Measurements from ENCODE around the gene MS4A18. TPM values are rescaled to one million over a fixed set of nuclear protein-coding genes. Genes with fewer than 3 reads are reported as not detected.

The MS4A18 gene
- total RNA-seq, 1 donor from 2014 or later, result 0.75 TPM

- no peak overlapping the region for H3K27ac Mint-ChIP-seq
- TF ChIP-seq CTCF (conservative IDR thresholded peaks at IDR 0.05), result no peak
- no peaks in the 10 kb centered on the region for H3K9me3 Mint-ChIP-seq
- H3K36me3 Mint-ChIP-seq, result no peaks in the 10 kb centered on the region
- H3K4me3 Mint-ChIP-seq, result no peak overlapping the region
- DNase-seq (ENCODE audit: extremely low spot score, unreplicated experiment), result no peak
- peaks cover 3% of the 10 kb centered on the region for H3K27me3 Mint-ChIP-seq
- peaks cover 6% of the 10 kb centered on the region for H3K4me1 Mint-ChIP-seq (ENCODE audit: unreplicated experiment)
Measured at GRCh38 chr11:60699936-60700335, 24.6 kb upstream of the MS4A18 start.

- DNase-seq (ENCODE audit: extremely low spot score, unreplicated experiment), result no peak
- Mint-ChIP-seq H3K27ac (no peak overlapping the region), H3K4me1 (ENCODE audit: unreplicated experiment) (peaks cover 6% of the 10 kb centered on the region), H3K36me3 (no peaks in the 10 kb centered on the region), H3K9me3 (no peaks in the 10 kb centered on the region), H3K4me3 (no peak overlapping the region), H3K27me3 (peaks cover 3% of the 10 kb centered on the region)
- peak; percentile 71 for TF ChIP-seq CTCF (conservative IDR thresholded peaks at IDR 0.05)
Measured at GRCh38 chr11:60700689-60701468, 23.6 kb upstream of the MS4A18 start.

- no peak overlapping the region for H3K27ac Mint-ChIP-seq
- peak; percentile 4 for TF ChIP-seq CTCF (conservative IDR thresholded peaks at IDR 0.05)
Measured at GRCh38 chr11:60701469-60701818, 23.1 kb upstream of the MS4A18 start.

GRCh38 chr11:60703374-60703773 is 21.1 kb upstream of the MS4A18 start:
- peaks cover 6% of the 10 kb centered on the region for H3K4me1 Mint-ChIP-seq (ENCODE audit: unreplicated experiment)
- no peak overlapping the region for H3K27ac Mint-ChIP-seq
- H3K36me3 Mint-ChIP-seq, result no peaks in the 10 kb centered on the region
- H3K9me3 Mint-ChIP-seq, result no peaks in the 10 kb centered on the region
- H3K27me3 Mint-ChIP-seq, result peaks cover 3% of the 10 kb centered on the region
- H3K4me3 Mint-ChIP-seq, result no peak overlapping the region
- no peak for DNase-seq (ENCODE audit: extremely low spot score, unreplicated experiment)
- no peak for TF ChIP-seq CTCF (conservative IDR thresholded peaks at IDR 0.05)

More at GRCh38 chr11:60701469-60701818, 23.1 kb upstream of the MS4A18 start:
- peaks cover 6% of the 10 kb centered on the region for H3K4me1 Mint-ChIP-seq (ENCODE audit: unreplicated experiment)
- no peaks in the 10 kb centered on the region for H3K9me3 Mint-ChIP-seq
- DNase-seq (ENCODE audit: extremely low spot score, unreplicated experiment), result no peak
- peaks cover 3% of the 10 kb centered on the region for H3K27me3 Mint-ChIP-seq
- no peaks in the 10 kb centered on the region for H3K36me3 Mint-ChIP-seq
- no peak overlapping the region for H3K4me3 Mint-ChIP-seq

GRCh38 chr11:60705895-60706294 is 18.6 kb upstream of the MS4A18 start:
- no peak for TF ChIP-seq CTCF (conservative IDR thresholded peaks at IDR 0.05)
- H3K27ac Mint-ChIP-seq, result no peak overlapping the region
- H3K27me3 Mint-ChIP-seq, result peaks cover 6% of the 10 kb centered on the region
- peaks cover 4% of the 10 kb centered on the region for H3K4me1 Mint-ChIP-seq (ENCODE audit: unreplicated experiment)
- no peaks in the 10 kb centered on the region for H3K9me3 Mint-ChIP-seq
- no peak overlapping the region for H3K4me3 Mint-ChIP-seq
- no peaks in the 10 kb centered on the region for H3K36me3 Mint-ChIP-seq
- no peak for DNase-seq (ENCODE audit: extremely low spot score, unreplicated experiment)
